ENCODE data around the gene COL4A6. TPM values are rescaled to one million over a fixed set of nuclear protein-coding genes. Genes with fewer than 3 reads are reported as not detected.

The COL4A6 gene
- total RNA-seq, 2 experiments from 2014 or later, result not detected

DNA sequence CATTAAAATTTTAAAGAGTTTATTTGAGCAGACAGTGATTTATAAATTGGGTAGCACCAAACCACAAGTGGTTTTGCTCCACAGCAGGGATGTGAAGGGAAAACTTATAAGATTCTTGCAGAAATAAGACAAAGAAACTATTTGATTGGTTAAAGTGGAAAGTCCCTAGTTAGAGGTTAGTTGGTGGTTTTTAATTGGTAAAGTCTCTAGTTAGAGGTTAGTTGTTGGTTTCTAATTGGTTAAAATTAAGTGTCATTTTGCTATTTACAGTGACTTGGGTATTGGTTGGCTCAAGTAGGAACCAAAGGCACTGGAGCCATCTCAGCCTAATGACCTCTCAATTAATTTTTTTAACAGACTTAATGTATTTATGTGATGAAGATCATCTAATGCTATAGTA is 323.7 kb downstream of the COL4A6 start:
- ChIA-PET CTCF (ENCODE audit: unreplicated experiment) (no interaction called here), POLR2A (no interaction called here)
- H3K4me3 ChIP-seq (ENCODE audit: low read depth, low read length, poor library complexity, severe bottlenecking), result no peak overlapping the region
- no peaks in the 10 kb centered on the region for H3K36me3 ChIP-seq (ENCODE audit: insufficient read depth, low read length)
- no peak overlapping the region for H2AFZ ChIP-seq (ENCODE audit: low read length)
- no peak overlapping the region for H3K27ac ChIP-seq (ENCODE audit: low read depth, low read length, poor library complexity, severe bottlenecking)
- no TSS peak for BruUV-seq (replicated peaks)
- H3K9me2 ChIP-seq (ENCODE audit: insufficient read depth, low read length), result no peaks in the 10 kb centered on the region
- no peaks in the 10 kb centered on the region for H3K9me3 ChIP-seq (ENCODE audit: low read length)
- intact Hi-C loops (cut with micrococcal nuclease; ENCODE audit: unreplicated experiment), result no loop called here
- H3K4me1 ChIP-seq (ENCODE audit: insufficient read depth, low read length, poor library complexity, severe bottlenecking), result no peaks in the 10 kb centered on the region
- no peak overlapping the region for H3K4me2 ChIP-seq (ENCODE audit: low read length)
- H4K20me1 ChIP-seq (ENCODE audit: insufficient read depth, low read length), result no peaks in the 10 kb centered on the region
- TF ChIP-seq EZH2phosphoT487 (IDR thresholded peaks at IDR 0.05; ENCODE audit: borderline replicate concordance, low read depth, low read length), result no peak
- TF ChIP-seq, protein P1, sequence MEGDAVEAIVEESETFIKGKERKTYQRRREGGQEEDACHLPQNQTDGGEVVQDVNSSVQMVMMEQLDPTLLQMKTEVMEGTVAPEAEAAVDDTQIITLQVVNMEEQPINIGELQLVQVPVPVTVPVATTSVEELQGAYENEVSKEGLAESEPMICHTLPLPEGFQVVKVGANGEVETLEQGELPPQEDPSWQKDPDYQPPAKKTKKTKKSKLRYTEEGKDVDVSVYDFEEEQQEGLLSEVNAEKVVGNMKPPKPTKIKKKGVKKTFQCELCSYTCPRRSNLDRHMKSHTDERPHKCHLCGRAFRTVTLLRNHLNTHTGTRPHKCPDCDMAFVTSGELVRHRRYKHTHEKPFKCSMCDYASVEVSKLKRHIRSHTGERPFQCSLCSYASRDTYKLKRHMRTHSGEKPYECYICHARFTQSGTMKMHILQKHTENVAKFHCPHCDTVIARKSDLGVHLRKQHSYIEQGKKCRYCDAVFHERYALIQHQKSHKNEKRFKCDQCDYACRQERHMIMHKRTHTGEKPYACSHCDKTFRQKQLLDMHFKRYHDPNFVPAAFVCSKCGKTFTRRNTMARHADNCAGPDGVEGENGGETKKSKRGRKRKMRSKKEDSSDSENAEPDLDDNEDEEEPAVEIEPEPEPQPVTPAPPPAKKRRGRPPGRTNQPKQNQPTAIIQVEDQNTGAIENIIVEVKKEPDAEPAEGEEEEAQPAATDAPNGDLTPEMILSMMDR (conservative IDR thresholded peaks at IDR 0.05; ENCODE audit: low read length), result no peak
- no peaks in the 10 kb centered on the region for H3K79me2 ChIP-seq (ENCODE audit: insufficient read depth, low read depth, low read length)
- no peak for DNase-seq (ENCODE audit: low spot score)

Other genes starting within 250 kb of the COL4A6 start
- not detected in 2 replicates for gene COL4A5, start 1.4 kb upstream of the COL4A6 start, total RNA-seq (2014; rRNA removed; shearing (Covaris generic))
- gene COL4A5, start 1.4 kb upstream of the COL4A6 start, total RNA-seq (2022), result not detected in 2 replicates

Data from OCI-LY7 (cell line).